Endothelial cell of umbilical vein (primary cell): ENCODE results near the gene CACNA1F. TPM values are rescaled to one million over a fixed set of nuclear protein-coding genes. Genes with fewer than 3 reads are reported as not detected.

Experiments used
- BruUV-seq: library from RNA; stranded (reverse); fragments of 400-500 nt; replicated peaks from 2 replicates; lab custom pipeline; 2021; lab: Mats Ljungman, UMichigan
- CTCF ChIA-PET: fragments of 300-600, 350-600 bp; sonication (Branson Sonifier 250); formaldehyde crosslinking; loops from one replicate; lab custom pipeline; 2021; ENCODE audit warnings: antibody characterized with exemption, inconsistent platforms; lab: Charles Lee
- POLR2A ChIA-PET: fragments of 300-600, 350-600 bp; sonication (Branson Sonifier 250); formaldehyde crosslinking; loops from one replicate; lab custom pipeline; 2021; ENCODE audit warnings: antibody characterized with exemption, inconsistent platforms; lab: Charles Lee
- DNase-seq: peaks from one replicate; pipeline ENCODE4 v3.0.0-alpha.2; 2011; ENCODE audit warnings: low read depth, low spot score
- FAIRE-seq: peaks from 2 replicates; lab custom pipeline; 2011; peaks lifted over from hg19 to GRCh38; lab: Jason Lieb, UNC
- H2AFZ ChIP-seq: 2 replicates; pipeline ENCODE4 v1.6.0; 2012; ENCODE audit warnings: low read depth, low read length, control low read depth, inconsistent platforms
- H3K27ac ChIP-seq: 2 replicates; pipeline ENCODE4 v1.5.1; 2011; ENCODE audit warnings: low read depth, mild to moderate bottlenecking, control low read depth, low read length, moderate library complexity; ENCODE audit not compliant: insufficient read depth
- H3K27me3 ChIP-seq, 2 experiments: 2 replicates each; pipeline versions ENCODE4 v1.6.0 to v1.6.1; 2011; ENCODE audit warnings: low read length in 2 of 2, mixed read lengths in 1 of 2; ENCODE audit not compliant: control insufficient read depth in 2 of 2, insufficient read depth in 2 of 2
- H3K36me3 ChIP-seq, 2 experiments: 2 replicates in 1 of 2; 3 replicates in 1 of 2; pipeline ENCODE4 v1.5.1; 2011; ENCODE audit warnings: low read length in 2 of 2, mild to moderate bottlenecking in 1 of 2, moderate library complexity in 1 of 2; ENCODE audit not compliant: control insufficient read depth in 2 of 2, insufficient read depth in 2 of 2; ENCODE audit errors: extremely low read depth in 1 of 2
- H3K4me1 ChIP-seq: 3 replicates; pipeline ENCODE4 v1.5.1; 2011; ENCODE audit warnings: mild to moderate bottlenecking, low read length; ENCODE audit not compliant: control insufficient read depth, insufficient read depth; ENCODE audit errors: extremely low read depth
- H3K4me2 ChIP-seq: 2 replicates; pipeline ENCODE4 v1.6.1; 2011; ENCODE audit warnings: low read length, control low read depth, mixed read lengths; ENCODE audit not compliant: insufficient read depth
- H3K4me3 ChIP-seq, 3 experiments: fragments of 200-600 bp in 1 of 3; sonication (generic), shearing (Covaris generic) in 1 of 3; replicated peaks in 1 of 3; 2 replicates each; pipeline ENCODE4 v1.5.1; 2011 to 2016; ENCODE audit warnings: control low read depth in 3 of 3, low read length in 3 of 3, mild to moderate bottlenecking in 2 of 3, inconsistent platforms in 1 of 3, low read depth in 1 of 3, moderate library complexity in 1 of 3; ENCODE audit not compliant: insufficient read depth in 1 of 3
- H3K79me2 ChIP-seq: 2 replicates; pipeline ENCODE4 v1.6.0; 2012; ENCODE audit warnings: low read length, inconsistent platforms; ENCODE audit not compliant: control insufficient read depth, insufficient read depth
- H3K9ac ChIP-seq: replicated peaks from 2 replicates; pipeline ENCODE3; 2011; ENCODE audit warnings: low read length, control low read depth; ENCODE audit not compliant: insufficient read depth; ENCODE audit errors: extremely low read depth
- H3K9me1 ChIP-seq: replicated peaks from 3 replicates; pipeline ENCODE4 v1.6.0; 2011; ENCODE audit warnings: mild to moderate bottlenecking, low read length; ENCODE audit not compliant: control insufficient read depth, insufficient read depth; ENCODE audit errors: extremely low read depth
- H3K9me3 ChIP-seq: replicated peaks from 2 replicates; pipeline ENCODE4 v1.5.1; 2012; ENCODE audit warnings: low read length, inconsistent platforms; ENCODE audit not compliant: control insufficient read depth, insufficient read depth
- H4K20me1 ChIP-seq: replicated peaks from 2 replicates; pipeline ENCODE3; 2011; ENCODE audit warnings: mild to moderate bottlenecking, low read length; ENCODE audit not compliant: control insufficient read depth, insufficient read depth; ENCODE audit errors: extremely low read depth
- CTCF ChIP-seq, 2 donors: IDR thresholded peaks; 1 replicate in 1 of 2; 2 replicates in 1 of 2; pipeline ENCODE4 v1.5.1; 2011; ENCODE audit warnings: low read length in 2 of 2, mild to moderate bottlenecking in 2 of 2, moderate library complexity in 2 of 2, control low read depth in 1 of 2, inconsistent platforms in 1 of 2, low read depth in 1 of 2; ENCODE audit not compliant: insufficient read depth in 1 of 2; ENCODE audit errors: extremely low read depth in 1 of 2
- EZH2 ChIP-seq: IDR thresholded peaks from 2 replicates; pipeline ENCODE4 v1.6.1; 2012; ENCODE audit warnings: borderline replicate concordance, low read depth, mild to moderate bottlenecking, moderate library complexity, low read length, inconsistent platforms; ENCODE audit not compliant: severe bottlenecking
- FOS ChIP-seq: IDR thresholded peaks from 2 replicates; pipeline ENCODE4 v1.6.1; 2011; ENCODE audit warnings: mild to moderate bottlenecking, low read length, moderate library complexity, borderline replicate concordance; ENCODE audit not compliant: insufficient read depth
- GATA2 ChIP-seq: IDR thresholded peaks from 2 replicates; pipeline ENCODE4 v1.7.0; 2011; ENCODE audit warnings: low read depth, mild to moderate bottlenecking, moderate library complexity, mixed read lengths, low read length; ENCODE audit not compliant: insufficient read length, insufficient read depth
- MAX ChIP-seq: IDR thresholded peaks from 2 replicates; pipeline ENCODE4 v1.6.1; 2011; ENCODE audit not compliant: insufficient read depth, insufficient read length
- MYC ChIP-seq: IDR thresholded peaks from one replicate; pipeline ENCODE4 v1.6.1; 2011; ENCODE audit warnings: mild to moderate bottlenecking, low read depth, low read length
- POLR2AphosphoS5 ChIP-seq: IDR thresholded peaks from 2 replicates; pipeline ENCODE4 v1.6.1; 2012; ENCODE audit warnings: low read depth, mild to moderate bottlenecking, control low read depth, low read length, moderate library complexity; ENCODE audit not compliant: insufficient read depth
- dilution Hi-C: fragments of 300-500 bp; cut with MboI; formaldehyde crosslinking; loops from one replicate; pipeline ENCODE4 v1.15.0; 2019; ENCODE audit warnings: low sequenced_read_pairs; ENCODE audit not compliant: extremely low pct_ligation_motif_present
- intact Hi-C: fragments of 100-400 bp; cut with micrococcal nuclease; formaldehyde crosslinking; loops from one replicate; pipeline ENCODE4 v1.10.0; 2022
- polyA plus RNA-seq, 4 experiments: library from polyadenylated mRNA; depleted of rRNA in 3 of 4; stranded (reverse) in 3 of 4; unstranded in 1 of 4; fragments of >200 nt; gene quantifications; 2 replicates each; pipeline versions ENCODE4 v1.2.1 to v1.2.3, GENCODE V29; 2011 to 2012; ENCODE audit warnings: missing spikeins in 1 of 4
- total RNA-seq: library from RNA; stranded (reverse); gene quantifications from 2 replicates; pipeline ENCODE4 v1.2.3, GENCODE V29; 2021

The CACNA1F gene
- total and polyA plus RNA-seq, 2 donors (not counting 3 experiments of a cell fraction or from before 2014, with no cell fraction given) = not detected

GRCh38 chrX:49177338-49177833 is 55.8 kb downstream of the CACNA1F start:
- BruUV-seq = no TSS peak
- peak; percentile 21 for FAIRE-seq
- TF ChIP-seq CTCF (IDR thresholded peaks at IDR 0.05; ENCODE audit: extremely low read depth in 1 of 2, insufficient read depth in 1 of 2, low read depth in 1 of 2, low read length in 2 of 2) = no peak
- TF ChIP-seq GATA2 = no peak
- TF ChIP-seq MAX = no peak
- no peak for TF ChIP-seq POLR2AphosphoS5
- no peak for TF ChIP-seq MYC
- TF ChIP-seq FOS = no peak
- no peak for TF ChIP-seq EZH2

More at GRCh38 chrX:49177338-49177833, 55.8 kb downstream of the CACNA1F start:
- Histone ChIP-seq H3K79me2 (peaks cover 21% of the 10 kb centered on the region), H3K27me3 (no peaks in the 10 kb centered on the region), H3K4me2 (no peak overlapping the region), H4K20me1 (no peaks in the 10 kb centered on the region), H3K36me3 (peaks cover 0 to 5% of the 10 kb centered on the region in 2 experiments), H3K9me1 (no peaks in the 10 kb centered on the region), H2AFZ (no peak overlapping the region), H3K4me1 (peaks cover 9% of the 10 kb centered on the region), H3K9me3 (no peaks in the 10 kb centered on the region), H3K9ac (no peak overlapping the region), H3K4me3 (no peak overlapping the region), H3K27ac (no peak overlapping the region)
- POLR2A ChIA-PET = no interaction called here
- dilution Hi-C loops = no loop called here
- CTCF ChIA-PET = no interaction called here
- no peak for DNase-seq
- intact Hi-C loops = no loop called here
